Esophagus squamous epithelium (tissue), 4 donors: ENCODE data around the gene PIBF1.

Experiments
- POLR2A ChIP-seq, 4 donors: fragments of 450-650 bp; IDR thresholded peaks; one replicate each; pipeline ENCODE4 v1.6.1; 2017; ENCODE audit warnings: antibody characterized with exemption in 4 of 4, mild to moderate bottlenecking in 4 of 4, moderate library complexity in 3 of 4
- TF ChIP-seq, protein P1 (sequence below), 6 experiments: fragments of 450-650 bp in 4 of 6; fragments of 200-600 bp in 2 of 6; sonication (generic) in 2 of 6; IDR thresholded peaks; one replicate each; pipeline ENCODE4 v1.5.1; 2016 to 2019; ENCODE audit warnings: antibody characterized with exemption in 6 of 6, mild to moderate bottlenecking in 4 of 6, moderate library complexity in 4 of 6

DNA sequence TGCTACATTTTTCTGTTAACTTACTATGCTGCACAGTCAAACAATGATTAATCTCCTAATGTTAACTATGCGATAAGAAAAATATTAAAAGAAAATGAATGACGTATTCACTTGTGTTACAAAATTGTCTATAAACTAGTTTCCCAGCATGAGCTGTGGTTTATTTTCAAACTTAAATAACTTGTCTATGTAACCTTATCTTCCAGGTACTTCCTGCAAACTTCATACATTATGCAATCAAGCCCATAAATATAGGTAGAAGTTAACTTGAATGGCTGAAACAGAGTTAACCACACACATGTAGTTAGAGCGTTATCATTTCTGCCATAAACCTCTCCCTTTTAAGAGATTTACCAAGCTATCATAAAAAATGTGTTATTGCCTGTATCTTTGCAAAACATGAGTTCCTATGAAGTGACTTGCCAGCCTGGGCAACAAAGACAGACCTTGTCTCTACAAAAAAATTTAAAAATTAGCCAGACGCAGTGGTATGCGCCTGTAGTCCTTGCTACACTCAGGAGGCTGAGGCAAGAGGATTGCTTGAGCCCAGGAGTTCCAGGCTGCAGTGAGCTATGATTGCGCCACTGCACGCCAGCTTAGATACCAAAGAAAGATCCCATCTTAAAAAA, 259.1 kb downstream of the PIBF1 start:
- TF ChIP-seq, protein P1, sequence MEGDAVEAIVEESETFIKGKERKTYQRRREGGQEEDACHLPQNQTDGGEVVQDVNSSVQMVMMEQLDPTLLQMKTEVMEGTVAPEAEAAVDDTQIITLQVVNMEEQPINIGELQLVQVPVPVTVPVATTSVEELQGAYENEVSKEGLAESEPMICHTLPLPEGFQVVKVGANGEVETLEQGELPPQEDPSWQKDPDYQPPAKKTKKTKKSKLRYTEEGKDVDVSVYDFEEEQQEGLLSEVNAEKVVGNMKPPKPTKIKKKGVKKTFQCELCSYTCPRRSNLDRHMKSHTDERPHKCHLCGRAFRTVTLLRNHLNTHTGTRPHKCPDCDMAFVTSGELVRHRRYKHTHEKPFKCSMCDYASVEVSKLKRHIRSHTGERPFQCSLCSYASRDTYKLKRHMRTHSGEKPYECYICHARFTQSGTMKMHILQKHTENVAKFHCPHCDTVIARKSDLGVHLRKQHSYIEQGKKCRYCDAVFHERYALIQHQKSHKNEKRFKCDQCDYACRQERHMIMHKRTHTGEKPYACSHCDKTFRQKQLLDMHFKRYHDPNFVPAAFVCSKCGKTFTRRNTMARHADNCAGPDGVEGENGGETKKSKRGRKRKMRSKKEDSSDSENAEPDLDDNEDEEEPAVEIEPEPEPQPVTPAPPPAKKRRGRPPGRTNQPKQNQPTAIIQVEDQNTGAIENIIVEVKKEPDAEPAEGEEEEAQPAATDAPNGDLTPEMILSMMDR (IDR thresholded peaks at IDR 0.05), result no peak
- no peak for TF ChIP-seq POLR2A (IDR thresholded peaks at IDR 0.05)
